NT2/D1 (cell line): ENCODE measurements around the gene MGAT4D.

Experiments used
- DNase-seq: peaks from one replicate; pipeline ENCODE4 v3.0.0-alpha.2; 2011; ENCODE audit warnings: low read depth, low spot score
- H3K27me3 ChIP-seq: 2 replicates; pipeline ENCODE4 v1.6.0; 2011; ENCODE audit warnings: mild to moderate bottlenecking; ENCODE audit not compliant: insufficient read length, insufficient read depth
- H3K36me3 ChIP-seq: 2 replicates; pipeline ENCODE4 v1.6.1; 2011; ENCODE audit warnings: mild to moderate bottlenecking, low read length, mixed read lengths; ENCODE audit not compliant: insufficient read depth, insufficient read length
- H3K4me1 ChIP-seq: 2 replicates; pipeline ENCODE4 v1.5.1; 2011; ENCODE audit not compliant: insufficient read depth, insufficient read length
- H3K4me3 ChIP-seq: 2 replicates; pipeline ENCODE4 v1.5.1; 2011; ENCODE audit warnings: low read depth; ENCODE audit not compliant: insufficient read length
- H3K9ac ChIP-seq: 2 replicates; pipeline ENCODE4 v1.6.0; 2011; ENCODE audit warnings: low read depth; ENCODE audit not compliant: insufficient read length
- H3K9me3 ChIP-seq: 2 replicates; pipeline ENCODE4 v1.5.1; 2011; ENCODE audit warnings: mild to moderate bottlenecking, low read length; ENCODE audit not compliant: insufficient read depth
- SUZ12 ChIP-seq: IDR thresholded peaks from 2 replicates; pipeline ENCODE4 v1.6.1; 2011; ENCODE audit not compliant: insufficient read length, insufficient read depth; ENCODE audit errors: extremely low read depth
- YY1 ChIP-seq: IDR thresholded peaks from 2 replicates; pipeline ENCODE4 v1.6.1; 2011; ENCODE audit not compliant: insufficient read length, insufficient read depth
- ZNF274 ChIP-seq: IDR thresholded peaks from 2 replicates; pipeline ENCODE4 v1.6.1; 2011; ENCODE audit warnings: mild to moderate bottlenecking, low read depth, low read length

Gene MGAT4D

GRCh38 chr4:140504261-140504660 is 6.2 kb upstream of the MGAT4D start:
- Histone ChIP-seq H3K4me3 (no peak overlapping the region), H3K9ac (no peak overlapping the region), H3K9me3 (peaks cover 14% of the 10 kb centered on the region; the same call in 1 of the 2 replicates), H3K36me3 (no peaks in the 10 kb centered on the region), H3K4me1 (no peaks in the 10 kb centered on the region), H3K27me3 (no peaks in the 10 kb centered on the region)
- no peak for DNase-seq
- TF ChIP-seq ZNF274 (no peak), SUZ12 (no peak), YY1 (no peak)

- Histone ChIP-seq H3K4me3 (no peak overlapping the region), H3K9me3 (no peaks in the 10 kb centered on the region), H3K27me3 (no peaks in the 10 kb centered on the region), H3K4me1 (no peaks in the 10 kb centered on the region), H3K36me3 (no peaks in the 10 kb centered on the region), H3K9ac (no peak overlapping the region)
- TF ChIP-seq YY1 (no peak), ZNF274 (no peak), SUZ12 (no peak)
- no peak for DNase-seq
These were observed 1.3 kb upstream of the MGAT4D start for GRCh38 chr4:140499391-140499790.

GRCh38 chr4:140497405-140497746 is 717 bp downstream of the MGAT4D start:
- Histone ChIP-seq H3K9ac (no peak overlapping the region), H3K27me3 (no peaks in the 10 kb centered on the region), H3K9me3 (no peaks in the 10 kb centered on the region), H3K36me3 (no peaks in the 10 kb centered on the region), H3K4me3 (no peak overlapping the region), H3K4me1 (no peaks in the 10 kb centered on the region)
- no peak for DNase-seq
- TF ChIP-seq ZNF274 (no peak), YY1 (no peak), SUZ12 (no peak)

DNA sequence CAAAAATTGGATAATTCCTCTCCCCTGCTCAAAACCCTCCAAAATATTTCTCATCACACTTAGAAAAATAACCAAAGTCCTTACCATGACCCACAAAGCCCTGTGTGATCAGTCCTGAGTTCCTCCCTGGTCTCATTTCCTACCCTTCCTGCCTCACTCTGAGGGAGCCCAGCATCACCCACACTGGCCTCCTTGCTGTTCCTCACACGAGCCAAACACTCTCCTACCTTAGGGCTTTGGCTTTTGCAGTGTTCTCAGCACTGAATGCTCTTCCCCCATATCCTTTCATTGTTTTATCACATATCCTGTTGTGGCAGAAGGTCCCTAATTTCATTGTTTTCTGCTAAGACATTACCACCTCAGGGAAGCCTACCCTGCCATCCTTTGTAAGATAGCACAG is 12.2 kb downstream of the MGAT4D start:
- no peaks in the 10 kb centered on the region for H3K9me3 ChIP-seq

GRCh38 chr4:140483445-140483844 is 14.6 kb downstream of the MGAT4D start:
- no peaks in the 10 kb centered on the region for H3K36me3 ChIP-seq

More for the DNA sequence above, 12.2 kb downstream of the MGAT4D start:
- no peaks in the 10 kb centered on the region for H3K27me3 ChIP-seq
- no peak overlapping the region for H3K4me3 ChIP-seq
- no peak for DNase-seq
- TF ChIP-seq SUZ12 (no peak), YY1 (no peak)
- H3K9ac ChIP-seq, result no peak overlapping the region
- H3K4me1 ChIP-seq, result no peaks in the 10 kb centered on the region
- no peaks in the 10 kb centered on the region for H3K36me3 ChIP-seq

GRCh38 chr4:140472156-140472555 is 25.9 kb downstream of the MGAT4D start:
- DNase-seq, result no peak
- TF ChIP-seq ZNF274 (no peak), YY1 (no peak), SUZ12 (no peak)
- Histone ChIP-seq H3K36me3 (no peaks in the 10 kb centered on the region), H3K9me3 (no peaks in the 10 kb centered on the region), H3K9ac (no peak overlapping the region), H3K4me3 (no peak overlapping the region), H3K27me3 (no peaks in the 10 kb centered on the region), H3K4me1 (no peaks in the 10 kb centered on the region)

More at GRCh38 chr4:140483445-140483844, 14.6 kb downstream of the MGAT4D start:
- Histone ChIP-seq H3K4me3 (no peak overlapping the region), H3K27me3 (no peaks in the 10 kb centered on the region), H3K9me3 (no peaks in the 10 kb centered on the region), H3K9ac (no peak overlapping the region), H3K4me1 (no peaks in the 10 kb centered on the region)
- no peak for DNase-seq
- TF ChIP-seq YY1 (no peak), SUZ12 (no peak), ZNF274 (no peak)

- H3K36me3 ChIP-seq, result no peaks in the 10 kb centered on the region
- no peak overlapping the region for H3K4me3 ChIP-seq
- H3K27me3 ChIP-seq, result no peaks in the 10 kb centered on the region
- H3K4me1 ChIP-seq, result no peaks in the 10 kb centered on the region
- TF ChIP-seq ZNF274, result no peak
- no peak for TF ChIP-seq SUZ12
- TF ChIP-seq YY1, result no peak
- H3K9ac ChIP-seq, result no peak overlapping the region
- no peak for DNase-seq
- no peaks in the 10 kb centered on the region for H3K9me3 ChIP-seq
These were observed 28.0 kb downstream of the MGAT4D start for GRCh38 chr4:140469791-140470733.
